HG02678 (cell line): ENCODE results near the gene SEPTIN1.
A peak's percentile ranks its signal among the peaks of the same experiment; 100 is the strongest.

Experiments used
- ATAC-seq: cut with Tn5 transposase; IDR thresholded peaks from one replicate; pipeline ENCODE4 v1.9.1; 2021; ENCODE audit warnings: mild to moderate bottlenecking, moderate library complexity; ENCODE audit not compliant: unreplicated experiment

The SEPTIN1 gene

GRCh38 chr16:30377050-30377811, 5.1 kb downstream of the SEPTIN1 start:
- ATAC-seq = no peak

DNA sequence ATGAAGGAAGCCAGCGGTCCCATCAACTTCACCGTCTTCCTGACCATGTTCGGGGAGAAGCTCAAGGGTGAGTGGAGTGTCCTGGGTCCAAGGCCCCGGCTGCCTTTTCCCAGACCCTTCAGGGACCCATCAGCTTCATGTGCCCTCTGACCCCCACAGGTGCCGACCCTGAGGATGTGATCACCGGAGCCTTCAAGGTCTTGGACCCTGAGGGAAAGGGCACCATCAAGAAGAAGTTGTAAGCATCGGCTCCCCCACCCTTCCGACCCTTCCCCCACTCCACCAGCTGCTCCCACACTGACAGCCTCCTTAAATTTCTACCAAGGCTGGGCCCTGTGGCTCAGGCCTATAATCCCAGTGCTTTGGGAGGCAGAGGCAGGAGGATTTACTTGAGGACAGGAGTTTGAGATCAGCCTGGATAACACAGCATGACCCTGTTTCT, 5.9 kb downstream of the SEPTIN1 start:
- ATAC-seq = no peak

- no peak for ATAC-seq
Measured at GRCh38 chr16:30375864-30376263, 6.5 kb downstream of the SEPTIN1 start.

- no peak for ATAC-seq
Measured at GRCh38 chr16:30374538-30374937, 7.8 kb downstream of the SEPTIN1 start, which contains the start of gene MYL11. Gene MYL11, plus strand, starts transcription at chr16:30374802. Its CDS starts 56 bp downstream, at chr16:30374858.

- ATAC-seq = no peak
Measured at GRCh38 chr16:30372725-30373124, 9.6 kb downstream of the SEPTIN1 start.

- no peak for ATAC-seq
Measured at GRCh38 chr16:30372038-30372712, 10.2 kb downstream of the SEPTIN1 start.

DNA sequence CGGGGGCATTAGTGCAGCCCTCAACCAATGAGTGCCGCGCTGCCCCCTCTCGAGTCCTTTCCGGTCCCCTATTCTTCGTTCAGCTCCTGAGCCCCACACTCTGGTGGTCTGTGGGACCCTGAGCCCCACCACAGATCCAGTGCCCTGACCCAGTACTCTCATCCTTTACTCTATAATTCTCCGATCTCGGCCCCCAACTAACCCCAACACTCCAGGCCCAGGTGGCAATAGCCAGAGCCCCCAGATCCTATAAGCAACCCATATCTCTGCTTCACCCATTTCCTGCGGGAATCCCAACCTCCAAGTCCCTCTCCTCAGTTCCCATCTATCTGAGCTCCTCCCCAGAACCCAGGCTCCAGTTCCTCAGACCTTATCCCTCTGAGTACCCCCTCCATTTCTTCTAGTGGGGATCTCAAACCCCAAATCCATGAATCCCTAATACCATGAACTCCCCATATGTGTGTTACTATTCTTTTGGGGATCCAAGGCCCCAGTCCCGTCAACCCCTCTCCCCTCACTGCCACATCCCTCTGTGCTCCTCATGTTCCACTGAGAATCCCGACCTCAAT, 11.0 kb downstream of the SEPTIN1 start:
- no peak for ATAC-seq

DNA sequence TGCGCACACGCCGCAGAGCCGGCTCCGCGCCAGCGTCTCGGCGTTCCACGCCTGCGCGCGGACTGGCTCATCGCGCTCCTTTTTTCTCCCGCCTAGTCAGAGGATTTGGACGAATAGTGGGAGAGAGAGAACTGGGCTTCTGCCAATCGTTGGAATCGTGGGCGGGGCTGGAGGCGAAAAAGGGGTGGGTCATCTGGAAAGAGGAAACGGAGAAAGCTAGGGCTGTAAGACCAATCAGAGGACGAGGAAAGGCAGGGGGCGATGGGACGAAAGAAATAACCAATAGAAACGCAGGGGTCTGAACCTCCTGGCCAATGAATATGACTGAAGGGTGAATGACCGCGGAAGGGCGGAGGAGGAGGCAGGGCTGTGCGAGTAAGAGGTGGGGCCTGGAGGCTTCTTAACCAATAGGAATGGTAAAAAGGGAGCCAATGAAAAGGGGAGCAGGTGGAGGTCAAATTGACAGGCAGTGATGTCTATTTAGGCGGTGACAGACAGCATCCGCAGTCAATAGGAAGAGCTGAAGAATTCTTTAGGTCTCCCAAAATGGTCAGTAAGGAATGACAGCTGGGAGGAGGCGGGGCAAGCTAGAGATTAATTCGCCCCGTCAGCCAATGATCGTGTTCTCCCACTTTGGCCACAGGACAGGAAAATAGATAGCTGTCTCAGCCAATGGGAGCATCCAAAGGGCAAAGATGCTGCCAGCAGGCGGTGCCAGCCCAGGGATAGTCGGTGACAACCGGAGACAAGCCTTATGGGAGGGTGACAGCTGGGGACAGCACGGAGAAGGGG, 11.7 kb downstream of the SEPTIN1 start, which contains the start of gene TBC1D10B:
TBC1D10B (minus strand) TSS at position 39 of the 792 bp plus-strand sequence. CDS start 311 bp downstream, outside the sequence.
- peak; percentile 78 for ATAC-seq

DNA sequence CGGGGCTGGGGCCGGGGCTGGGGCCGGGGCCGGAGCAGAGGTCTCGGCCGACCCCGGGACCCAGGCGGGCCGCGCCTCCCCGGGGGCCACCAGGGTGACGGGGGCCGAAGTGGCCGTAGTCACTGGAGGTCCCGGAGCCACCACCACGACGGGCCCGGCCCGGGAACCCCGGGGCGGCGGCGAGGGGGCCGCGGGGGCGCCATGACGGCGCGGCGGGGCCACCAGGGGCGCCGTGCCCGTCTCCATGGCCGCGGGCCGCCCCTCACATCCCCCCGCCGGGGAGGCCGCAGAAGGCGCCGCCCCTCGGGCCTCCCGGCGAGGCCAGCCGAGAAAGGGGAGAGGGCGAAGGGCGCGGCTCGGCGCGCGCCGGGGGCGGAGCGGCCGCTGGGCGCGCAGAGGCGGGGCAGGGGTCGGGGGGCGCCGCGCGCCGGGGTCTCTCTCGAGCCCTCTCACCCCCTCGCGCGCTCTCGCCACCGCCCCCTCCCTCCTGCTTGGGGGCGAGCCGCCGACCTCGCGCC, 12.4 kb downstream of the SEPTIN1 start:
- ATAC-seq = peak; percentile 10

GRCh38 chr16:30369091-30369937, 13.0 kb downstream of the SEPTIN1 start:
- no peak for ATAC-seq

DNA sequence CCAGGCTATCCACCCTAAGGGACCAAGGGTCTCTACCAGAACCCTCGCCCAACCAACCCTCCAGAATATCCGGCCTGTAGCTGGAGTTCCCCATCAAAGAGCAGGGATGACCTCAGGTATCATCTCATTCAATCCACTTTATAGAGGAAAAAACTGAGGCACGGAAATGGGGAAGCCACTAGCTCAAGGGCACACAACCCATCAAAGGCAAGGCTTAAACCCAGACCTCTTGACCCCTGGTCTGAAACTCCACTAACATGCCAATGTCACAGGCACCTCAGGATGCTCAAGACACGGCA, 13.6 kb downstream of the SEPTIN1 start:
- no peak for ATAC-seq

DNA sequence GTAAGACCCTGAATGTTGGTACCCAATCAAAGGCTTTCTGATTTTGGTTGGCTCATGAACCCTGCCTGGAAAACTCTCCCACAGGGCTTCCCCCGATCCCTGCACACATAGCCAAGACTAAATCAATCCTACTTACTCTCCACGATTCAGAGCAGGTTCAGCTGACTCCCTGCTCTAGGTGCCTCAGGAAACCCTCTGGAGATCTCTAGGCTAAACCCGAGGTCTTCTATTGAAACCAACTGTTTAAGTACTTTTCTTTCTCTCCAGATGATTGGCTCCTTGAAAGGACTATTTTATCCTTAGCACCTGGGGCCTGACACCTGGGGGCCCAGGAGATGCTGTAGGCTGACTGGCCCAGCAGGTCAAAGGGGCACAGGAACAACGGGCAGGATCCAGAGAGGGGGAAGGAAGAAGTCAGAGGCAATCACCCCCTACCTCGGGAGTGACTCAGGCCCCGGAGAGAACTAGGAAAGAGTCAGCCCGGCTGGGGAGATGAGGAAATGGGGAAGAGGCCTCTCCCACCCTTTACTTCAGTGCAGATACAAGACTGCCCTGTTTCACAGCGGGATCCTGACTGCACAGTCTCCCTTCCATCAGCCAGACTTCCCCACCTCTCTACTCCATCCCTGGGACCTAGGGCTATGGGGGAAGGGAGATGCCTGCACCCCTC, 14.1 kb downstream of the SEPTIN1 start:
- ATAC-seq = no peak

DNA sequence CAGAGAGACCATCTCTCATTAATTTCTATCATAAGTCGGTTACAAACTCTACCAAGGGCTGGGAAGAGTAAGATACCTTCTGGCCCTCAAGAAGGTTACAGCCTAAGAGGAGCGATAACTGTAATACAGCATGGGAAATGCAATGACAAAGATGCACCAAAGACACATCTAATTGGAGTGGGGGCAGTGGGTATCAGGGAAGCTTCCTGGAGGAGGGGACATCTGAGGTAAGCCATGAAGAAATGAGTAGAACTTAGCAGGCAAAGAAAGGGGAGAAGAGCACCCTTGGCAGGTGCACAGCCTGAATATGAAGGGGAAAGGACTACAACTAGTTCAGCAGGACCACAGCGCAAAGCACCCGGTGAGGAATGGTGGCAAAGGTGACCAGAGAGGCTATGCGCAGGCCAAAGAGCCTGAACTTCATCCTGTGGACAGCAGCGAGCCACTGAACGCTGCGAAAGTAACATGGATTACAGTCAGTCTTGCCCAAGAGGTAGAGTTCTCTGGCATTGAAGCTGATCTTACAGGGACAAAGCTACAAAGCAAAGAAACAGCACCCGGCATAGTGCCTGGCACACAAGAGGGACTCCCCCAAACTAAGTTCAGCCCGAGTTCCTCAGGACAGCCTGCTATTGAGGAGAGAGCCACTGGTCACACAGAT, 14.9 kb downstream of the SEPTIN1 start:
- no peak for ATAC-seq

DNA sequence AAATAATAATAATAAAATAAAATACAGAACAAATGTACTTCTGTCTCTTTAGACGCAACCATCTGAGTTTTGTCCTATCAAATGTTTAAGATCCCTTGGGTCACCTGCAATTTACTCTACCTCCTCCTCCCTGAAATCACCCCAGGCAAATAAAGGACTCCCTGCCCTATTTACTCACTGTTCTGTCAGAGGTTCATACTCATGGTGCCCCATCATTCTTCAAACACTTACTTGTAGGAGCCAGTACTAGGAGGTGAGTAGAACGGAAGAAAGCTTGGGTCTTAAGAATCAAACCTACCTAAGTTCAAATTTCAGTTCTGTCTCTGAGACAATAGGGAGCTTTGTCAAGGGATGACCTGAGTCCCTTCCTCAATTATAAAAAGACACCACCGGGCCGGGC, 15.8 kb downstream of the SEPTIN1 start:
- ATAC-seq = no peak

GRCh38 chr16:30365200-30365599, 17.2 kb downstream of the SEPTIN1 start:
- ATAC-seq = no peak

DNA sequence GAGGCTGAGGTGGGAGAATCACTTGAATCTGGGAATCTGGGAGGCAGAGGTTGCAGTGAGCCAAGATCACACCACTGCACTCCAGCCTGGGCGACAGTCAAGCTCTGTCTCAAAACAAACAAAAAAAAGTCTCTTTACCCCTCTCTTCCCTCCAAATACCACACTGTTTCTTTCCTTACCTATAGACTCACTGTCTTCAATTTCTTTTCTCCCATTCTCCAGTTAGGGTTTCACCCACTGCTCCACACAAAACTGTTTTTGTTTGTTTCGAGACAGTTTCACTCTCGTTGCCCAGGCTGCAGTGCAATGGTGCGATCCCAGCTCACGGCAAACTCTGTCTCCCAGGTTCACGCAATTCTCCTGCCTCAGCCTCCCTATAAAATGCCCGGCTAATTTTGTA, 21.2 kb downstream of the SEPTIN1 start:
- ATAC-seq = no peak

- no peak for ATAC-seq
Measured at GRCh38 chr16:30359871-30360170, 22.5 kb downstream of the SEPTIN1 start.

- ATAC-seq = no peak
Measured at GRCh38 chr16:30358990-30359870, 23.1 kb downstream of the SEPTIN1 start.
